Colonic mucosa (tissue), 4 donors: Measurements from ENCODE around the gene FOXP2. TPM values are rescaled to one million over a fixed set of nuclear protein-coding genes. Genes with fewer than 3 reads are reported as not detected.
"Not testable (repeated sequence)": the region's sequence is repeated elsewhere in the genome, so short reads cannot be mapped to it uniquely, and the experiment has no call there.

Experiments
- DNase-seq: peaks from one replicate; pipeline ENCODE4 v3.0.0-alpha.2; 2020
- H3K27ac ChIP-seq: fragments of 200-600 bp; one replicate; pipeline ENCODE4 v1.8.0; 2021
- H3K27me3 ChIP-seq: fragments of 200-600 bp; one replicate; pipeline ENCODE4 v1.8.0; 2021
- H3K36me3 ChIP-seq: fragments of 200-600 bp; one replicate; pipeline ENCODE4 v1.8.0; 2021
- H3K4me1 ChIP-seq: fragments of 200-600 bp; one replicate; pipeline ENCODE4 v1.8.0; 2021; ENCODE audit warnings: mild to moderate bottlenecking
- H3K4me3 ChIP-seq: fragments of 200-600 bp; one replicate; pipeline ENCODE4 v1.8.0; 2021
- H3K9ac ChIP-seq, 2 donors: one replicate each; pipeline ENCODE4 v1.7.0; 2013; ENCODE audit warnings: control low read depth in 2 of 2, low read depth in 2 of 2, low read length in 2 of 2
- H3K9me3 ChIP-seq: fragments of 200-600 bp; one replicate; pipeline ENCODE4 v1.8.0; 2021
- CTCF ChIP-seq: fragments of 200-600 bp; IDR thresholded peaks from one replicate; pipeline ENCODE4 v1.8.0; 2022; ENCODE audit warnings: antibody characterized with exemption, mild to moderate bottlenecking
- intact Hi-C: fragments of 100-400 bp; cut with DNase I; formaldehyde crosslinking; loops from one replicate; pipeline ENCODE4 v1.14.1; 2022
- total RNA-seq, 2 donors: library from RNA; stranded (reverse); fragmentation: NEBNext Ultra II Directional in 1 of 2; extraction: Animal tissue kit (Norgen Biotek cat#: 25700) in 1 of 2; gene quantifications; one replicate each; pipeline ENCODE4 v1.2.1, GENCODE V29; 2021
- donor health status: healthy.
- donor health status: DM: no; HTN: no; CAD: no.
- donor health status: DM: no; HTN: no; CAD: no.

Gene FOXP2
- total RNA-seq, 2 donors from 2014 or later, result 5.3 to 20.0 TPM

GRCh38 chr7:114478384-114478783 lies 63.8 kb downstream of the FOXP2 start:
- intact Hi-C loops, result no loop called here
- Histone ChIP-seq H3K27ac (no peak overlapping the region), H3K9me3 (no peaks in the 10 kb centered on the region), H3K4me1 (no peaks in the 10 kb centered on the region), H3K9ac (no peak overlapping the region), H3K27me3 (no peaks in the 10 kb centered on the region), H3K4me3 (no peak overlapping the region), H3K36me3 (no peaks in the 10 kb centered on the region)
- no peak for TF ChIP-seq CTCF
- no peak for DNase-seq

GRCh38 chr7:114481999-114482398 lies 67.4 kb downstream of the FOXP2 start:
- Histone ChIP-seq H3K27me3 (no peaks in the 10 kb centered on the region), H3K36me3 (no peaks in the 10 kb centered on the region), H3K4me3 (no peak overlapping the region), H3K9me3 (no peaks in the 10 kb centered on the region), H3K27ac (no peak overlapping the region), H3K9ac (no peak overlapping the region), H3K4me1 (no peaks in the 10 kb centered on the region)
- intact Hi-C loops, result no loop called here
- DNase-seq, result no peak
- TF ChIP-seq CTCF, result no peak

- Histone ChIP-seq H3K4me1 (no peaks in the 10 kb centered on the region), H3K9ac (no peak overlapping the region), H3K36me3 (no peaks in the 10 kb centered on the region), H3K4me3 (no peak overlapping the region), H3K27me3 (no peaks in the 10 kb centered on the region), H3K9me3 (no peaks in the 10 kb centered on the region), H3K27ac (no peak overlapping the region)
- no peak for TF ChIP-seq CTCF
- intact Hi-C loops, result no loop called here
- no peak for DNase-seq
Observed at GRCh38 chr7:114484226-114484625, 69.6 kb downstream of the FOXP2 start.

GRCh38 chr7:114487174-114487573 lies 72.6 kb downstream of the FOXP2 start:
- no peak for TF ChIP-seq CTCF
- DNase-seq, result no peak
- Histone ChIP-seq H3K27ac (no peak overlapping the region), H3K36me3 (no peaks in the 10 kb centered on the region), H3K9ac (no peak overlapping the region), H3K9me3 (no peaks in the 10 kb centered on the region), H3K4me1 (no peaks in the 10 kb centered on the region), H3K4me3 (no peak overlapping the region), H3K27me3 (no peaks in the 10 kb centered on the region)
- intact Hi-C loops, result no loop called here

GRCh38 chr7:114488696-114489095 lies 74.1 kb downstream of the FOXP2 start:
- Histone ChIP-seq H3K4me3 (no peak overlapping the region), H3K4me1 (no peaks in the 10 kb centered on the region), H3K27me3 (no peaks in the 10 kb centered on the region), H3K9ac (no peak overlapping the region), H3K36me3 (no peaks in the 10 kb centered on the region), H3K27ac (no peak overlapping the region), H3K9me3 (no peaks in the 10 kb centered on the region)
- no peak for TF ChIP-seq CTCF
- no peak for DNase-seq
- intact Hi-C loops, result no loop called here

- H3K36me3 ChIP-seq, H3K4me3 ChIP-seq, H3K27me3 ChIP-seq, H3K9ac ChIP-seq, H3K9me3 ChIP-seq, H3K4me1 ChIP-seq, DNase-seq, intact Hi-C loops, H3K27ac ChIP-seq: not testable (repeated sequence)
Observed at GRCh38 chr7:114497491-114497890, 82.9 kb downstream of the FOXP2 start.
